Cardiac muscle cell (in vitro differentiated cells and primary cell): ENCODE measurements around the gene GBF1. TPM values are rescaled to one million over a fixed set of nuclear protein-coding genes. Genes with fewer than 3 reads are reported as not detected.

Source experiments
- DNase-seq, 2 donors: peaks; one replicate each; pipeline versions ENCODE4 v3.0.0 to v3.0.0-alpha.2; 2010 to 2017; ENCODE audit warnings: low read depth in 1 of 2, low spot score in 1 of 2
- H3K27ac ChIP-seq: fragments of 200-600 bp; sonication (generic); 2 replicates; pipeline ENCODE4 v1.5.1; 2016
- H3K27me3 ChIP-seq: fragments of 200-600 bp; sonication (generic); 2 replicates; pipeline ENCODE4 v1.6.0; 2016; ENCODE audit warnings: control low read depth
- H3K36me3 ChIP-seq: fragments of 200-600 bp; sonication (generic); 2 replicates; pipeline ENCODE4 v1.5.1; 2016; ENCODE audit warnings: control low read depth
- H3K4me1 ChIP-seq: fragments of 200-600 bp; sonication (generic); 2 replicates; pipeline ENCODE4 v1.8.1; 2017; ENCODE audit warnings: low read depth, mild to moderate bottlenecking, mixed run types
- H3K4me3 ChIP-seq: fragments of 200-600 bp; sonication (generic); 2 replicates; pipeline ENCODE4 v1.5.1; 2016; ENCODE audit warnings: mild to moderate bottlenecking
- H3K9me3 ChIP-seq: fragments of 200-600 bp; sonication (generic); 2 replicates; pipeline ENCODE4 v1.5.1; 2017; ENCODE audit warnings: low read depth, mild to moderate bottlenecking, control low read depth
- polyA plus RNA-seq: library from polyadenylated mRNA; unstranded; fragments of >200 nt; fragmentation: Nextera tagmentation; extraction: Ambion mirVana; gene quantifications from 2 replicates; pipeline ENCODE4 v1.2.1, GENCODE V29; 2016
- total RNA-seq: library from RNA; depleted of rRNA; stranded (reverse); fragments of >200 nt; gene quantifications from 2 replicates; pipeline ENCODE4 v1.2.3, GENCODE V29; 2016
- TF ChIP-seq, protein P1 (sequence below): IDR thresholded peaks from 2 replicates; pipeline ENCODE4 v1.5.1; 2012; ENCODE audit warnings: low read depth, mild to moderate bottlenecking, low read length

The GBF1 gene
- total and polyA plus RNA-seq, 2 experiments from 2014 or later: 42.1 to 75.6 TPM

DNA sequence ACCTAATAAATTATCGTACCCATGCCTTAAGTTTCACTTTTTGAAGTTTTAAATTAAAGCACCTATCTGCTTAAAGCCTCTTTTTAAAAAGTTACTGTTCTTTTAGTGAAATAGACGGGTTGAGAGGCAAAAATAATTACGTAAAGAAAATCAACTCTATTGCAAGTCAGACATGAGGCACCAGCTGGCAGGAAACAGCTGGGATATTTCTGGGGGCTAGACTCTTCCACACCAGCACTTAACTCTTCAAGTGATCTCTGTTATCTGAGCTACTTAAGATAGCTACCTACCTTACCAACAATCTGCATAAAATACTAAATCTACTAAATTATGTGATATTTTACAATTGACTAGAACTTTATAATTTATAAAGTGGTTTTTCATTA is 35.8 kb downstream of the GBF1 start:
- Histone ChIP-seq H3K27ac (peak overlapping the region; percentile 91), H3K4me1 (peaks cover 64% of the 10 kb centered on the region), H3K27me3 (no peaks in the 10 kb centered on the region), H3K36me3 (no peaks in the 10 kb centered on the region), H3K9me3 (no peaks in the 10 kb centered on the region), H3K4me3 (peak overlapping the region; percentile 5)
- peak in 1 of 2 donors; percentile 38 for DNase-seq
- TF ChIP-seq, protein P1, sequence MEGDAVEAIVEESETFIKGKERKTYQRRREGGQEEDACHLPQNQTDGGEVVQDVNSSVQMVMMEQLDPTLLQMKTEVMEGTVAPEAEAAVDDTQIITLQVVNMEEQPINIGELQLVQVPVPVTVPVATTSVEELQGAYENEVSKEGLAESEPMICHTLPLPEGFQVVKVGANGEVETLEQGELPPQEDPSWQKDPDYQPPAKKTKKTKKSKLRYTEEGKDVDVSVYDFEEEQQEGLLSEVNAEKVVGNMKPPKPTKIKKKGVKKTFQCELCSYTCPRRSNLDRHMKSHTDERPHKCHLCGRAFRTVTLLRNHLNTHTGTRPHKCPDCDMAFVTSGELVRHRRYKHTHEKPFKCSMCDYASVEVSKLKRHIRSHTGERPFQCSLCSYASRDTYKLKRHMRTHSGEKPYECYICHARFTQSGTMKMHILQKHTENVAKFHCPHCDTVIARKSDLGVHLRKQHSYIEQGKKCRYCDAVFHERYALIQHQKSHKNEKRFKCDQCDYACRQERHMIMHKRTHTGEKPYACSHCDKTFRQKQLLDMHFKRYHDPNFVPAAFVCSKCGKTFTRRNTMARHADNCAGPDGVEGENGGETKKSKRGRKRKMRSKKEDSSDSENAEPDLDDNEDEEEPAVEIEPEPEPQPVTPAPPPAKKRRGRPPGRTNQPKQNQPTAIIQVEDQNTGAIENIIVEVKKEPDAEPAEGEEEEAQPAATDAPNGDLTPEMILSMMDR: no peak

DNA sequence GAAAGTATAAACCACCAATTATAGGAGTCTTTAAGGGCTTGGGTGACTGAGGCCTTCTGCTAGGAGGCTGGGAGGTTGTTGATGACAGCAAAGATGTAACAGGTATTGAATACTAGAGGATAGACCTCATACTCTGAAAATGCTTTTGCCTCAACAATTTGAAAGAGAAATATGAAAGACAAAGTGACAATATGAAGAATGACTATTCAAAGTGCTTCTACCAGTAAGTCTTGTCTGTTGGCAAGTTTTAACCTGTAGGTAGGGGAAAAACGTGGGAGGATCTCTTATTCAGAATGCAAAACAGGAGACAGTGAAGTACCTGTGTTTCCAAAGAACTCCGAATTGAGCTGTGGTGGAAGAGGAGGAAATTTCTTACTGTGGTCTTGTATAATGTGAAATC is 38.2 kb downstream of the GBF1 start:
- Histone ChIP-seq H3K4me3 (no peak overlapping the region), H3K27ac (peak overlapping the region; percentile 61), H3K9me3 (no peaks in the 10 kb centered on the region), H3K4me1 (peaks cover 66% of the 10 kb centered on the region), H3K27me3 (no peaks in the 10 kb centered on the region), H3K36me3 (no peaks in the 10 kb centered on the region)
- DNase-seq: no peak
- TF ChIP-seq, protein P1: no peak

DNA sequence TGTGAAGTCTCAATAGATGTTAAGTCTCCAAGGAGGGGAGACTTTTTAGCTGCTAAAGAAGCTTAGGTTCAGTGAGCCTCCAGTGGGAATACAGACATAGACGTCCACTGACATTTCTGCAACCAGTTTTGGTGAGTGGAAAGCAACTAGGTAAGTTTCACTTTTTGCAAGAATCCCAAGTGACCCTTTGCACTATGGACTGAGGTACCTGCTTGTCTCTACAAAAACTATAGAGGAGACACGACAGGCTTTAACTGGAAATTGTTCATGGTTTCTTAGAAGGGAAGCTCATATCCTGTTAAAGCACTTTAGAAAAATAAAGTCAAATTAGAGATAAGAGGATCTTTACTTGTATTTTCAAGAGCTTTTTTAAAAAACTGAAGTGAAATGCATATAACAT is 38.6 kb downstream of the GBF1 start:
- Histone ChIP-seq H3K4me3 (no peak overlapping the region), H3K27me3 (no peaks in the 10 kb centered on the region), H3K27ac (peak overlapping the region; percentile 61), H3K4me1 (peaks cover 62% of the 10 kb centered on the region), H3K36me3 (no peaks in the 10 kb centered on the region), H3K9me3 (no peaks in the 10 kb centered on the region)
- no peak for DNase-seq
- TF ChIP-seq, protein P1: no peak

DNA sequence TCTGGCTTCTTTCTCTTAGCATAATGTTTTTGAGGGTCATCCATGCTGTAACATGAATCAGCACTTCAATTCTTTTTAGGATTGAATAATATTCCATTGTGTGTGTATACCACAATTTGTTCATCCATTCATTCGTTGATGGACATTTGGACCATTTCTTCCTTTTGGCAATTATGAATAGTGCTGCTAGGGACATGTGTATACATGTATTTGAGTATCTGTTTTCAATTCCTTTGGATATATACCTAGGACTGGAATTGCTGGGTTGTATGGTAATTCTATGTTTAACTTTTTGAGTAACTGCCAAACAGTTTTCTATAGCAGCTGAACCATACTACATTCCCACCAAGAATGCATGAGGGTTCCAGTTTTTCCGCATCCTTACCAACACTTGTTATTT is 39.2 kb downstream of the GBF1 start:
- Histone ChIP-seq H3K4me3 (no peak overlapping the region), H3K4me1 (peaks cover 56% of the 10 kb centered on the region), H3K27ac (no peak overlapping the region), H3K36me3 (no peaks in the 10 kb centered on the region), H3K9me3 (no peaks in the 10 kb centered on the region), H3K27me3 (no peaks in the 10 kb centered on the region)
- DNase-seq: no peak
- TF ChIP-seq, protein P1: no peak

DNA sequence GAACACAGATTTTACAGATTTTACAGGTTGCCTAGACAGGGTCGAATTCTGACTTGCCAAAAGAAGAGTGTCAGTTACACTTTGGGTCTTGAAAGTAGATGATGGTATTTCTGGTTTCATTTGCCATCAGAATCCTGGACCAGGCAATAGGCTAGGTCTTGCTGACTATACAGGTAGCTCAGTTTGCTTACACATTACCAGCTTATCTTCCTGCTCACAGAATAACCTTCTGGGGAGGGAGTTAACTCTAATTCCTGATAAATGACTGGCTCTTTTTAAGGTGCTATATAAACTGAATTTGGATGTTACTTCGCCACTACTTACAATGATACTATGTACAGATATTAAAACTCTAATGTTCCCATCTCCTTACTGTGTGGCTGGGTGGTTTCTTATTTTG is 39.8 kb downstream of the GBF1 start:
- peaks cover 50% of the 10 kb centered on the region for H3K4me1 ChIP-seq
- no peak overlapping the region for H3K27ac ChIP-seq
- no peaks in the 10 kb centered on the region for H3K36me3 ChIP-seq
- TF ChIP-seq, protein P1: no peak
- H3K4me3 ChIP-seq: no peak overlapping the region
- H3K27me3 ChIP-seq: no peaks in the 10 kb centered on the region
- no peaks in the 10 kb centered on the region for H3K9me3 ChIP-seq
- DNase-seq: no peak

DNA sequence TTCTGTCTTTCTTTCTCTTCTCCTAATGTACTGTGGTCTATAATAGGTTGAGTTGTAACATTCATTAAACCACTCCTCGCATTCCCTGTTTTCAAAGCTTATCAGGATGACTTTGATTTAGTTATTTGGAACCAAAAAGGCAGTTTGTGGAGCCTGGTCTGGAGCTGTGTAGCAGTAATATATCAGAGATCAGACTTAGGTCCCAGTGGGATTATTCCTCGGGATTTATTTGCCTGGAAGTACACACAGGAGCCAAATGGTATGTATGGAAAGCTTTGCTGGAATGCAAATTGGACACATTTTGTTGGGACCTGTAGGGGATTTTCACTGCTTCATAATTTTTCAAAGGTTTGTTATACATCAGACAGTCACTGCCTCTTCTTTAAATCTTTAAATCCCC is 40.9 kb downstream of the GBF1 start:
- no peak for DNase-seq
- TF ChIP-seq, protein P1: no peak
- H3K27me3 ChIP-seq: no peaks in the 10 kb centered on the region
- no peaks in the 10 kb centered on the region for H3K9me3 ChIP-seq
- H3K27ac ChIP-seq: peak overlapping the region; percentile 14
- H3K36me3 ChIP-seq: no peaks in the 10 kb centered on the region
- peaks cover 48% of the 10 kb centered on the region for H3K4me1 ChIP-seq
- H3K4me3 ChIP-seq: no peak overlapping the region
